CD4-positive, alpha-beta T cell treated with Interleukin-2 at 100 ng/mL for 4 hours (primary cell): ENCODE measurements around the gene MTHFD1L.
"Not testable (repeated sequence)": the region's sequence is repeated elsewhere in the genome, so short reads cannot be mapped to it uniquely, and the experiment has no call there.

ENCODE experiments used
- DNase-seq: peaks from one replicate; pipeline ENCODE4 v3.0.0-alpha.2; 2020; ENCODE audit warnings: low spot score

Gene MTHFD1L

DNA sequence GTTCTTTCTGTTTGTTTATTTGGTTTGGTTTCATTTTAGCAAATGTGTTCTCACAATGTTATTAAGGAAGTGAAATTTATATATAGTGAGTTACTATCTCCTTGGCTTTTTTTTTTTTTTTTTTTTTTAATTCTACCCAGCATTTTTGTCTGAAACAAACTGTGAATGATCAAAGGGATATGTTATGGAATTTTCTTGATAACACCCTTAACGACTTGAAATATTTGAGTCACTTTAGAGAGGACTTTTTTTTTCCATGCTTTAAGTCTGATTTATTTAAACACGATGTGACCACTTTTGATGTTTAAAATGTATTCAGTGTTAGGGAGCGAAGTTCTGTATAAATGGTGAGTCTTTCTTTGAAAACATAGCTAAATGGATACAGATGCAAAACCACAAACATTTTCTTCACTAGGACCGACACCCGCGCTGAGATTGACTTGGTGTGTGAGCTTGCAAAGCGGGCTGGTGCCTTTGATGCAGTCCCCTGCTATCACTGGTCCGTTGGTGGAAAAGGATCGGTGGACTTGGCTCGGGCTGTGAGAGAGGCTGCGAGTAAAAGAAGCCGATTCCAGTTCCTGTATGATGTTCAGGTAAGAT, 149.7 kb downstream of the MTHFD1L start:
- no peak for DNase-seq

DNA sequence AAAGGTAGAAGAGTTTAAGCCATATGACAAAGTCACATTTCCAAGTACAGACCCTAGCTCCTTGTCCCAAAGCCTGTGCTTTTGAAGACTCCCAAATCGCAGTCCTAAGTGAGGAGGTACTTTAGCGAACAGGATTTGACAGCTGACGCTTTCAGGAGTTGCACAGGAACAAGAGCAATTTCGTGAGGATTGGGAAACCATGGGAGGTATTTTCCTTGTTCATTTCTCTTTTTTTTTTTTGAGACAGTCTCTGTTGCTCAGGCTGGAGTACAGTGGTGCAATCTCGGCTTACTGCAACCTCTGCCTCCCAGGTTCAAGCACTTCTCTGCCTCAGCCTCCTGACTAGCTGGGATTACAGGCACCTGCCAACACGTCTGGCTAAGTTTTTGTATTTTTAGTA, 150.6 kb downstream of the MTHFD1L start:
- DNase-seq = no peak

DNA sequence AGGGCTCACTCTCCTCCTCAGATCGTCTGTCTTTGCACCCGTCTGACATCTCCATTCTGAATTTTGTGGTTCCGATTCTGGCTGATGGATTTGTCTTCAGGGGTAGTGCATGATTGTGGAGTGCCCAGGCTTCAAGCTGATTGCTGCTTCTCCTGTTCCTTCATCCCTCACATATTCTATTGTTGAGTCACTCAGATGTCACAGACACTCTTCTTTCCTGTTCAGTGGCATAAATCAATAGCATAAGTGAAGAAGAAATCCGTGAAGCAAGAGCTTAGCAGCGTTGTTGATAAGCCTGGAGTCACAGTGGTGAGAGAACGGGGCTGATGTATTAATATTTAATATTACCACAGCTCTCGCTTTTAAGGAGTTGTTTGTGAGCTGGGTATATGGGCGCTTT, 152.5 kb downstream of the MTHFD1L start:
- DNase-seq = no peak

DNA sequence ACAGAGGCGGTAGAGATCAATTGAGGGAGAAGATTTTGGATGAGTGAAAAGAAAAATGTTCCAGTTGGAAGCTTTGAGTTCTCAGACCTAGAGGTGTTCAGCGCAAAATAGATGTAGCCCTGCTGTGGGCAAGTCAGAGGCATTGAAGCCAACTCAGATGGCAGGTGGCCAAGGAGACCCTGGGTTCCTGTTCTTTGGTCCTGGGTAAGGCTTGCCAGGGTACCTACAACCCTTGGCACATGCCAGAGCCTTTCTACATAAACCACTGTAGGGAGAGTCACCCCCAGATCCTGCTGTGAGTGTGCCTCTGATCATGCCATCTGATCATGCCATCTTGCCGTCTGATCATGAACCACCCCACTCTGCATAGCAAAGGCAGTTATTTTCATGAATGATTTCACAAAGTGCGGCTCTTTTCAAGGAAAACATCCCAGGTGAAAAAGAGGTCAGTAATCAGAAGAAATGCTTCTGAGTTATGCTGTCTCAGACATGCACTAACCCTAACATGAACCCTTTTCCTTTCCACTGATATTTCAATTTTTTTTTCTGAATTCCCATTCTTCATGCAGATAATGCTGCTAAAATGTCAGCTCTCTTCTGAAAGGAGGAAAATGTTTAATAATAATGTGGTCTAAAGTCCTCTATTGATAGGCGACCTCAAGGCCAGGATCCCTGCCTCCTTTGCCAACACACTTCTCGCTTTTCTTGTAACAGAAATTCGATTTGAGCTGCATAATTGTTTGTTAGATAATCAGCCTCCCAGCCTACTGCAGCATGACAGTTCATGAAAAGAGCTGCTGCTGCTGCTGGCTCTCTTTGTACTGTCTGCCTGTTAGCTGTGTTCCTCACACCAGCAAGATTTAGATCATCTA, 153.6 kb downstream of the MTHFD1L start:
- DNase-seq = no peak

DNA sequence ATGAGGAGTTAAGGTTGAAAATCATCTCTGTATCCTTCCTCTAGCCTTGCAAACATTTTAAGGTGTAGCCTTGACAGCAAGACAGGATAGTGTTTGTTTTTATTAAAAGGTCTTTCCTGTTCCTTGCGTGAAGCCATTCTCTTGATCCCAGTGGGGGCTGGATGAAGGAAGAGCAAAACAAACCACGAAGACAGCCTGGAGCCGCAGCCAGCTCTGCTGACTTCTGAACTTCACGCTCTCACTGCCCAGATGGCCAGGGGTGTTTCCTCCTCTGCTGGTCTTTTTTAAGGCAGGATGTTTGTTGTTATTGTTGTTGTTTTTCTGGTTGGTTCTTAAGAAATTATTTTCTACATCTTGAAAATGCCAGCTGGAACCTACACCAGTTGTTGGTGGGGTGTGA, 156.4 kb downstream of the MTHFD1L start:
- no peak for DNase-seq

DNA sequence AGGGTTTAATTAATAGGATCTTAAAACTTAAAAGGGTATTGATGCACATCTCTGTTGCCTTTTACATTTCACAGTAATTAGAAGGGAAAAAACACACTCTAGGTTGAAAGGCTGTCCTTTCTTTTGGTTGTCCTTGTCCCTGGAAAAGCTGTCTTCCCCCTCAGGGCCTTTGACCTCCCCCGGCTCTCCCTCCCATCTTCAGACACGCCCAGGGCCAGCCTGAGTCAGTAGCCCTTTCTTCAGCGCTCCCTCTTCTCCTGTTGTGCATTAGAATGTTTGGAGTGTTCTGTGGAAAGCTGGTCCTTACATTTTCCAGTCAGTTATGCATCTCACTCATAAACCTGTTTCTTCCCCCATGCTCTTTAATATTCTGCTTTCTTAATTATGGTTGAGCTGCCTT, 157.0 kb downstream of the MTHFD1L start:
- no peak for DNase-seq

DNA sequence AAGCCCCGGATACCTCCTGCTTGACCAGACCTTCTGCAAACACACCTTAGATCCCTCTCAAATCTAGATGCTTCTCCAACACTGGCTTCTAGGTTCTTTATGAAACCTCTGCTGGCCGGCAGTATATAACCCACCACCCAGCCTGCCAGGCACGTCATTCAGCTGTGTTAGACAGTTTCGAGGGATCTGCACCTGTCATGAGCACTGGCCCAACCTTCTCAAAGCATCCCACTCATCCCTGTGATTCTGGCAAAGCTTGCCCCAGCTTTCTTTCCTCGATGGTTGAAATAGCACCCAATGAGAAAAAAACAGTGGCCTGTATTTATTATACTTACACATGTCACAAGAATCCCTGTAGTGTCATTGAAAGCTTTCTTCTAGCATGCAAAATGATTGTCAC, 157.8 kb downstream of the MTHFD1L start:
- DNase-seq = no peak

DNA sequence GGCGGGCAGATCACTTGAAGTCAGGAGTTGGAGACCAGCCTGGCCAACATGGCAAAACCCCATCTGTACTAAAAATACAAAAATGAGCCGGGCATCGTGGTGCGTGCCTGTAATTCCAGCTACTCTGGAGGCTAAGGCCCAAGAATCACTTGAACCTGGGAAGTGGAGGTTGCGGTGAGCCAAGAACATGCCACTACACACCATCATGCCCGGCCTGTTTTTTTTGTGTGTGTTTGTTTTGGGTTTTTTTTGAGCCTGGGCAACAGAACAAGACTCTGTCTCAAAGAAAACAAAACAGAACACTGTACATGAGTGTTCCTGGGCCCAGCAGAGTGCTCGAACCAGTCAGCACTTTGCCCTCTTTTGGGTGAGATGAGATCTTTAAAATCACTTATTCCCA, 159.1 kb downstream of the MTHFD1L start:
- no peak for DNase-seq

DNA sequence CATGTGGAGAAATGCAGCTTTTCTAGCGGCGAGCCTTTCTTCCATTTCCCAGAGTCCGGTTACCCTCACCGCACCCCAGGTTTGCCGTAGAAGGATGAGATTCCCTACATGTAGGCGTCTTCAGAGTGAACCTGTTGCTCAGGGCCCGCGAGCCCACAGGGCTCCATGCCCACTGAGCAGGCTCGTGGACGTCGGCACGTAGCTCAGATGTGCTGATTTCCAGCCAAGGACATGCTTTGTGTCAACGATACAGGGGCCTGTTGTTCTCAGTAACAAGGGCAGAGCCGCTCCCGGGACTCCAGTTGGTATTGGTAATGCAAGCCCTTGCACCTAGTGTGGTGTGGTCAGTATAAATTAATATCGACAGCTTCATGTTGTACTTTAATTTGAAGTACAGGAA, 159.6 kb downstream of the MTHFD1L start:
- DNase-seq = no peak

DNA sequence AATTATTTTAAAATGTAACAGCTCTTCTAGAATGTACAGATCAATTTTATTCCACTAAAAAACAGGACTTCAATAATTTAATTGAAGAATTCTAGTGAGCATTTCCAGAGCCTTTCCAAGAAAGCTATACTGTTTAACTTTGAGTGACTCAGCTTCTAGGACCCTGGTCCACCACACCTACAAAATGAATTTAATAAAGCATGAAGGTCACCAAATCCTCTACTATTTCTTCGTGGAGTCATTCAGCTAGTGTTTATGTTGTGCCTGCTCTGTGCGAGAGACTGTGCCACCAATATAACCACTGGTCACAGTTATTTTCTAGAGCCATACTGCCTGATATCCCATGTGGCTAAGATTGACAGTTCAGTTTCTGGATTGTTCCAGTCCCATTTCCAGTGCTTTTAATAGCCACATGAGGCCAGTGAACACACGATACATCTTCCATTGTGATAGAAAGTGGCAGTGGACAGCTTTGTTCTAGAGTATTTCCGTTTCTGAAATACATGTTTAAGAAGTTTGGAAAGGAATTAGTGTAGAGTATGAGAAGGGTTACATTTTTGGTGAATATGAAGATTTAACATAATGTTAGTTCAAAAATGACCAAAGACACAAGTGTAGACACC, 160.7 kb downstream of the MTHFD1L start:
- no peak for DNase-seq

DNA sequence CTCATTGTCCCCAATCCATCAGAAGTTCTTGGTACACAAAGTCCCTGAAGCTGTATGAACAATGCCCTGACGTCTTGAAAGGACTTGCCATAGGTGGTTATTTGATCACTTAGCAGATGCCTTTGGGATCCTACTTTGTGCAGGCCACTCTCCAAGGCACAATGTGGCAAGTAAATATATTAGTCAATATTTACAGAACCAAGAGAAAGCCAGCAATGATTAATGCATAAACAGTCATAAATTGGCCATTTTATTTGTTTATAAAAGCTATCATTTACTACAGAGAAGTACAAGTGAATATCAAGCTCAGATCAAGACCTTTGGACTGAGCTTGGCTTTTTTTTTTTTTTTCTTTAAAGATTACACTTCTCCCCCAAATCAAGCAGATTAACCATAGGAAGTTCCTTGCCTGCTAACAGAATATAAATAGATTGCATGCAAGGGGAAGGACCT, 161.8 kb downstream of the MTHFD1L start:
- DNase-seq = no peak

DNA sequence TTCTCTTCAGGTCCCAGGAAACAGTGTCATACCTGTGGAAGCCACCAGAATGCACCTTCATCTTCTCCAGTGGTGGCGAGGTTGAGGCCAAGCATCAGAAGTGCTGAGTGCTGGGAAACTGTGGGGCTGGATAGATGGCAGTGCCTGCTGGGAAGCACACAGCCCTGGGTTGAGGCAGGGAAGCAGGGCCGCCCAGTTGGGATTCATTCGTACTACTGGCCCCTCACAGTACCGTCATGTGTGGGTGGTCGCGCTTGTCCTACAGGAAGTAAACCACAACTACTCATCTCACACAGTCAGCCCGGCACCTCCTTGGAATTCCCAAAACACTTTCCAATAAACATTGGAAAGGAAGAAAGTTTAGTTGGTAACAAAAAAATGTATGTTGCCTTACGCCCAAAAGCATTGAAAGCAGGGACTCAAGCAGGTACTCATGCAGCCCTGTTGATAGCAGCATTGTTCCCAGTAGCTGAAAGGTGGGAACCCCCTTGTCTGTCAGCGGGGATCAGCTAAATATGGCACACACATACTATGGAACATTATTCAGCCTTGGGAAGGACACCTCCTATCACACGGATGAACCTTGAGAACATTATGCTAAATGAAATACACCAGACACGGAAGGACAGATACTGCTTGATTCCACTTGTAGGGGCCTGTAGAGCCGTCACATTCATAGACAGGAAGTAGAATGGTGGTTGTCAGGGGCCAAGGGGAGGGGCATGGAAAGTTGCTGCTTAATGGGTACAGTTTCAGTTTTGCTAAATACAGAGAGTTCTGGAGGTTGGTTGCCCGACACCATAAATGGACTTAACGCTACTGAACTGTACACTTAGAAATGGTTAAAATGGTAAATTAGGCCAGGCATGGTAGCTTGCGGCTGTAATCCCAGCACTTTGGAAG, 162.7 kb downstream of the MTHFD1L start:
- DNase-seq = no peak

DNA sequence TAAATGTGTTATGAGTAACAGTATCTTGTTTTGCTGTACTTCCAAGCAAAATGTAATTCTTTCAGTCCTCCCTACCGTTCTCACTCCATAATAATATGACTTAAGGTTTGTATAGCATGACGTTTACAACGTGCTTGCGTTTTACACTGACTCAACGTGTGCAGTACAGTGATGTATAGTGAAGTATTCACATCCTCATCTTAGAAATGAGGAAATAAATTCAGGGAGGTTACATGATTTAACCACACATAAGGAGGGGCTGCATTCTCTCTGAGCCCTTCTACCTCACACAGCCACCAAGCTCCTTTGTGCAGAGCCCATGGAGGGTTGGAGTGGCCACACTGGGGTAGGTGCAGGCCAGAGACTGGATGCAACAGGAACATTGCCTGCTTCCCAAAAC, 164.5 kb downstream of the MTHFD1L start:
- no peak for DNase-seq

DNA sequence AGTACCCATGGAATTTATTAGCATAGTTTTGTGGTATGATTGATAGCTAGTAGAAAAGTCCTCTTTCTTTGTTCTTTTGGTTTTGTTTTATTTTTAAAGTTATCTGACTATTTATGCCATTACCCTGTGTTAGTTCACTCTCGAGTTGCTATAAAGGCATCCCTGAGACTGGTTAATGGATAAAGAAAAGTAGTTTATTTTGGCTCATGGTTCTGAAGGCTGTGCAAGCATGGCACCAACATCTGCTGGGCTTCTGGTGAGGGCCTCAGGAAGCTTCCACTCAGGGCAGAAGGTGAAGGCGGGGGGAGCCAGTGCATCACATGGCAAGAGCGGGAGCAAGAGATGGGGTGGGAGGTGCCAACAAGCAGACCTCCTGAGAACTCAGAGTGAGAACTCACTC, 166.5 kb downstream of the MTHFD1L start:
- DNase-seq = no peak

DNA sequence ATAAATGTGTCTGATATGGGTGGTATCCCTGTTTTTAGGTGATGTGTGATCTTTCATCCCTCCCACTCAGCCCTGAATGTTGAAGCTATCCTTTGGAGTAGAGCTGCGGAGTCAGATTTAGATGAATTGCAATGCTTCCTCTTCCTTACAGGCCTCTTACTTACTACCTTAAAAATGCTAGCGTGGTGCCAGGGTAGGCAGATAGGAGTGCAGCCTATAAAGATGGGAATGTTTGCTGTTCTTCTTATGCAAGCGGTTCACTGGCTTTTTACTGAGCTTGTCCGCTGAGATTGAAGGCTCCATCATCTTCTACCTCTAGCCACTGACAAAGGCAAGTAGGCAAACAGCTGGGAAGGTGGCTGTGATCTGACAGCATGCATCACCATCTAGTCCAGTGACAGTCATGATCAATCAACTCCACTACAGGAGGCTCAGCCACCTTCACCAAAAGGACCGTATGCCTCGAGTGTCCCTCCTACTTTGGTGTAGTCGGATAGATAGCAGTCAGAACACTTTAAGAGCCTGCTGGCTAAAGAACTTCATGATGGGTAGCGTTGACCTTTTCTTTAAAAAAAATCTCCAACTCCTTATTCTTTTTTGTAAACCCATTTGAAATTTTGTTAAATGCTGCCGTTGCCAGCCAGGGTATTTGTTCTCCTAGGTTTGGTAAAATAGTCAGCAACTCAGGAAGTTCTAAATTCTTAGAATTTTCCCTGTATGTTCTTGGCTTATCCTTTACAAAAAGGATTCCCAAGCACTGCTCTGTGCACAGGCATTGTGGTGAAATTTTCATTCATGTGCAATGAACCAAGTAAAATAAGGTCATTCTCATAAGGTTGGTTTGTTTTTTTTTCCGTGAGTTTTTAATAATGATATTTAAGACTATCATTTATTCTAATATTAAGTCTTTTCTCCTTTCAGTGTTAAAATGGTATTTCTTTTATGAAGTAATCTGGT, 169.6 kb downstream of the MTHFD1L start:
- no peak for DNase-seq

DNA sequence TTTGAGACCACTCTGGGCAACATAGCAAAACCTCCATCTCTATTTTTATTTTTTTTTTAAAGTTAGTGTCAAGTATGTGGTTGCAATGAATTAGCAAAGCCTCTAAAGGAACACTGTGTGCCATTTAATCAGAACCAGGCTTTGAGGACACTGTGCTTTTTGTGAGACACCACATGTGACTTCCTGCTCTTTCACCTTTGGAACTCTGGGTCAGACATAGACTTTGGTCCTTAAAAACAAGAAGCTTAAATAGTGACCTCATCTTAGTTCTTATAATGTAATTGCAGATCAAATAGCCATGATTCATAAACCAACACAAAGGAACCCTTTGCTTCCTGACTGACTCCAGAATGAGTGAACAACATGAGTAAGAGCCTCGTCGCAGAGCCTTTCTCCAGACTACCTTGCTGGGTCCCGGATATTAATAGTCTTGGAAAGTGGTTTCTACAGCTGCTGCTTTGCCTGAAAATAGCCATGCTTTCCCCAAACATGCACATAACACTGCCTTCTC, 170.8 kb downstream of the MTHFD1L start:
- DNase-seq = not testable (repeated sequence)

DNA sequence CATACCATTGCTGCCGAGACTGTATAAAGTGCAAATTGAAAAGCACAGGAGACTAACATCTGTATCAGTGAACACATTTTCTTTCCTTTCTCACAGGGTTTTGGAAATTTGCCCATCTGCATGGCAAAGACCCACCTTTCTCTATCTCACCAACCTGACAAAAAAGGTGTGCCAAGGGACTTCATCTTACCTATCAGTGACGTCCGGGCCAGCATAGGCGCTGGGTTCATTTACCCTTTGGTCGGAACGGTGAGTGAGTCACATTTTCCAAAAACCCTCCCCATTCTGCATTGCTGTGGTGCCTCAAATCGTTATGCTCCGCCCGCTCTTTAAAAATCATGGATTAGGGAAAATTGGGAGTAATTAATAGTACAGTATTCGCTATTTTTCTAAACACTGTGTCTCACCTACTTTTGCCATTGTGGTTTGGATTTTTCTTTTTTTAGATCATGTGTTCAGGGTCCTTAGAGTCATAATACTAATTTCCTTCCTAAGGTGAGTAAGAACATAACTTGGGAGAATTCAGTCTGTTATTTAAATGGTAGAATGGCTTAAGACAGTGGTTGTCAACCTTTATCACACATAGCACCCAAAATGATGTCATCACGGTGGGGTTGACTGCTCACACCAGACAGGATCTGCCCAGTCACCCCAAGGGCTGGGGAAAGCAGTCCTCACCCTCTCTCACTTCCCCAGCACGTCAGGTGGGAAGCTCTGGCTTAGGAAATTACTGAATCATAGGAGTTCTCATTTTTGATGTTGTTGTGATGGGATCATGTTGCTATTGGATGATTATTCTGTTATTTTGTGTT, 171.6 kb downstream of the MTHFD1L start:
- DNase-seq = no peak

DNA sequence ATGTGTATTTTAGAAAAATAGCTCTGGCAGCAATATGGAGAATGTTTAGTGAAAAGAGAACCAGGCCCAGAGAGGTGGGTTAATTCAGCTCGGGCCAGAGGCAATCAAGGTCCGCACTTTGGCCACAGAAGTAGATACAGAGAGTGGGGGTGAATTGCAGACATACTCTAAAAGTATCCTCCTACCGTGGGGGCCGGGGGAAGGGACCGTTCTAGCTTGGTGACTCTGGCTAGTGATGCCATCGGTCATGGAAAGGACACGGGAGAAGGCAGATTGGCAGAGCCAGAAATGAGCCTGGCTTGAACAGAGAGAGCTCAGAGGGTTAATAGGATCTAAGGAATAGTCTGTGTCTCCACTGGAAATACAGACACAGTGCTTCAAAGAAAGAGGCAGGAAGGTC, 173.1 kb downstream of the MTHFD1L start:
- no peak for DNase-seq

DNA sequence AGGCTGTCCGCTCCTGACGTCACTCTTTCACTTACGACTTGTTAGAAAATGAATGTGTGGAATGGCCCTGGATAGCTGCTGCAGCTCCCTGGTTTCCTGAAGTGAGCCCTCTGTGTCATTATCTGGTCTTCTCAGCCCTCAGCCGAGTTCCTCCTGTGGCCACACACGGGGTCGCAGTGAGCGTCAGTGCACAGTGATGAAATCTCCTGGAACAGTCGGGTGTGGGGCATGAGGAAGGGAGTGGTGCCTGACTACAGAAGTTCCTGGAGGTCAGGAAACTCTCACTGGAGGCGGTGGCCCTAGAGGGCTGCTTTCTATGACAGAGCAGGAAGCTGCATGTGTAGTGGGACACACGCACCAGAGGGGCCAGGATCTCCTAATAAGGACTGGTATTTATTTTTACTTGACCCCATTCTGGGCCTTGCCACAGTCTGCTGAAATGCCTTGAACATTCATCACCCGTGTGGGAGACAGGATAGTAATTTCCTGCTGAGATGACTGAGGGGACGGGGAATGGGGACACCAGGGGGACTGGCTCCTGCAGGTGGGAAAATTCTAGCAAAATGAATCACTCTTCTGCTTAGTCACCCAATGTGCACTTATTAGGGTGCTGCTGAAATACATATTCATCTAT, 175.5 kb downstream of the MTHFD1L start:
- not testable (repeated sequence) for DNase-seq
